Stimulated activated CD8-positive, alpha-beta memory T cell treated with anti-CD3 and anti-CD28 coated beads, Interleukin-2, amount 100 ng/mL, for 48 hours (primary cell): ENCODE results near the gene GHR.
"Not testable (repeated sequence)": the region's sequence is repeated elsewhere in the genome, so short reads cannot be mapped to it uniquely, and the experiment has no call there.

Experiments
- DNase-seq, 2 donors: peaks; one replicate each; pipeline ENCODE4 v3.0.0-alpha.2; 2020; ENCODE audit warnings: low read depth in 2 of 2

Gene GHR

DNA sequence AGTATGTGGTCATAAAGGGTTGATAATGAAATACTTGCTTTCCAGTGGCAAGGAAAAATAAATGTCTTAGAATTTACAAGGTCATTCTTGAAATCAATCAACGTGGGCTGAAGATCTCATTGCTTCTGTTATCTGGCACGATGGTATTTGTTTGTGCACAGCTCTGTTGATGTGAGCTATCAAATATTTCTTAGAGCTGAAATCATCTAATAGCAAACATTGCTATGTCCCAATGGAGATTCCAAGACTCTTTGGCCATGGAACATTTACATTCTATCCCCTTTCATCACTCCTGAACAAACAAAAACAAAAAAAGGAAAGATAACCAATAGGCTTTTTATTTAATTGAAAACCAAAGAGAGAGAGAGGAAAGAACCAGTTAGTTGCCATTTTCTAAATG, 221.9 kb downstream of the GHR start:
- DNase-seq, result no peak

DNA sequence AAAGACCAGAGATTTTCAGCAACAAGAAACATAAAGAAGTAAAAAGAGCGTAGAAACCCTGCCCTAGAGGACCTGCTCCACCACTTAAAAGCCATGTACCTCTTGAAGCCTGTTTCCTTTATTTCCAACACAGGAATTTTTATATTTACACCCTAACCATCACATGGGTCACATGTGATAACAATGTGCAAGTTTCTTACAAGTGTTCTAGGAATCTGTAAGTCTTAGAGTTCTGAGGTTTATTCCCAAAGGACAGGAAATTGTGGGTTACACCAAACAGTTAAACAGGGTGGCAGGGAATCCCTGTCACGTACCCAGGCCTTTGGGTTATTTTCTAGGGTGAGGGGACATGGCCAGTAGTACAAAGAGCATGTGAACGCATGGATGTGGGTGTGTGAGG, 224.8 kb downstream of the GHR start:
- DNase-seq, result no peak

- DNase-seq, result no peak
Measured at GRCh38 chr5:42648915-42649314, 225.7 kb downstream of the GHR start.

DNA sequence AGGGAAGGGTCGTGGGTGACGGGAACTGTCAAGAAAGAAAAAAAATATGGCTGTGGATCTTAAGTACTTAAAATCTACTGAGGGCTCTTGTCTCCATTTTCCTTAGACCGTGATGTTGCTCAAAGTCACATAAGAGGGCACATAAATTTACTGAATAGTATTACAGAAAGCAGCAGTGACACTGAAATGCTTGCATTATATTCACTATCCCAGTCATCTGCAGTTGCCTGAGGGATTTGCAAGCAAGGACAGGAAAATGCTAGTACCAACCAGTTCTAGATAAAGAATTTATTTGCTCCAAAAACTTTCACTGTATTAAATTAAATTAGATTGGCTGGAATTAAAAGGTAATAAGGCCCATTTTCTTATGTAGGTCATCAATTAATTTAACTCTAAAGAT, 226.8 kb downstream of the GHR start:
- no peak for DNase-seq

DNA sequence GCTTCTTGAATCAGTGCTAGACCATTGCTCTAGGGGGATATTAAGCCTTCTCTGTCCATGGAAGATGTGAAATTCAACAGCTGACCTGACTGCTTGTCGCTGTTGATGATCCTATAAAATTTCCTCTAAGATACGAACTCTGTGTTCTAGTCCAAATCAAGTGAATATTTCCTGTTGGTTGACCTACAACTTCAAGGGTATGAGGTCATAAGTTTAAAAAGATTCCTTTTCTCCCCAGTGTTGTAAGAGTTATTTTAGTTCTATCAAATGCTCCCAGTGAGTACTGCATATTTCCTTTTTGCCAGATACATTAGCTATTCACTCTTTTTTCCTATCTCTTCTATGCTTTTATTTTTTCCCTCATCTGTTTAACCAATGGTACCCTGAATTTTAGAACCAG, 230.5 kb downstream of the GHR start:
- DNase-seq, result no peak

DNA sequence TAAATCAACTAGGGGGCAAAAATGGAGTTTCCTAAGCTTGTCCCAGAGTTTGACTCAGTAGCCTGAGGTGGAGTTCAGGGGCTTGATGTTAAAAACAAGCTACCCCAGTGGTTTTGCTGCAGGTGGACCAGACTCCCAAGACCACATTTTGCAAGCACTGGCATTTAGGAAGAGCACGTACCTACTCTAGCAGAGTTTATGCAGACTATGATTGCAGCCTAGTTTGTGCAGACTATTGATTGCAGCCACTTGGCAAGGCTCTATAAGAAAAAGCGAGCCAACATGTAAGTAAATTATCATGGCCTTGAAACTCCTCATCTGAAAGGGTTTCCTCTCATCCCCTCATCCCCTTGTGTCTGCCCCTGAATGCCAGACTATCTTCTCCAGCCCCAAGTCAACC, 231.4 kb downstream of the GHR start:
- DNase-seq, result no peak

- no peak for DNase-seq
Measured at GRCh38 chr5:42655982-42656650, 232.9 kb downstream of the GHR start.

- no peak for DNase-seq
Measured at GRCh38 chr5:42656651-42657015, 233.4 kb downstream of the GHR start.

- not testable (repeated sequence) for DNase-seq
Measured at GRCh38 chr5:42659869-42660268, 236.6 kb downstream of the GHR start.

- DNase-seq, result no peak
Measured at GRCh38 chr5:42665857-42666256, 242.6 kb downstream of the GHR start.

DNA sequence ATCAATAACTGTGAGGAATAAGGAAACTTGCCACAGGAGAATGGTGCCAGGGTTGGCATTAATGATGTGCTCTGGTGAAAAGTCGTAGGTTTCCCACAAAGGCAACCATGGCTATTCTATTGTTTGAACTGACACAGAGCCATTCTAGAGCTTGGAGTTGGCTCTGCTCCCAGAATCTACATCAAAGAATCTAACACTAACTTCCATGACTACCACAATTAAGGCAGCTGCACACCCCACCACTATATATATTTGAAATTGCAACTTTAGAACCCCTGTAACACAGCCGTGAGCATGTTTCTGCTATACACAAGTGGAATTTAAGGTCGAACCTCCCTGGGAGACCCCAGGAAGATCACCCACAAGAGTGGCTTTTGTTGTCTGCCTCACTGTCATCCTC, 243.6 kb downstream of the GHR start:
- no peak for DNase-seq

DNA sequence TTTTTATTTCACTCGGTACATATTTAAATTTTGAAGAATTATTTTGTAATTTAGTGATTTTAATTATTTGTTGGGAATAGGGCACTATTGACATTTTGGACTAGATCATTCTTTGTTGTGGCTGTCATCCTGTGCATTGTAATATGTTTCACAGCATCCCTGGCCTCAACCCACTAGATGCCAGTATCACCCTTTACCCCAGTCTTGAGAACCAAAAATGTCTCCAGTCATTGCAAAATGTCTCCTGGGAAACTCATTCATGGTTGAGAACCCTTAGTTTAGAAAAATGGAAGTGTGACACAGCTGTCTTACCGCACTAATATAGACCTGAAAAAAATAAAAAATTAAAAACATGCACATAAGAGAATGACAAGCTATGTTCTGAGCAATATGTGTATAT, 245.0 kb downstream of the GHR start:
- no peak for DNase-seq

- no peak for DNase-seq
Measured at GRCh38 chr5:42672925-42673324, 249.7 kb downstream of the GHR start.

GRCh38 chr5:42675602-42676001, 252.4 kb downstream of the GHR start:
- DNase-seq, result no peak

GRCh38 chr5:42676362-42676761, 253.1 kb downstream of the GHR start:
- DNase-seq, result no peak

DNA sequence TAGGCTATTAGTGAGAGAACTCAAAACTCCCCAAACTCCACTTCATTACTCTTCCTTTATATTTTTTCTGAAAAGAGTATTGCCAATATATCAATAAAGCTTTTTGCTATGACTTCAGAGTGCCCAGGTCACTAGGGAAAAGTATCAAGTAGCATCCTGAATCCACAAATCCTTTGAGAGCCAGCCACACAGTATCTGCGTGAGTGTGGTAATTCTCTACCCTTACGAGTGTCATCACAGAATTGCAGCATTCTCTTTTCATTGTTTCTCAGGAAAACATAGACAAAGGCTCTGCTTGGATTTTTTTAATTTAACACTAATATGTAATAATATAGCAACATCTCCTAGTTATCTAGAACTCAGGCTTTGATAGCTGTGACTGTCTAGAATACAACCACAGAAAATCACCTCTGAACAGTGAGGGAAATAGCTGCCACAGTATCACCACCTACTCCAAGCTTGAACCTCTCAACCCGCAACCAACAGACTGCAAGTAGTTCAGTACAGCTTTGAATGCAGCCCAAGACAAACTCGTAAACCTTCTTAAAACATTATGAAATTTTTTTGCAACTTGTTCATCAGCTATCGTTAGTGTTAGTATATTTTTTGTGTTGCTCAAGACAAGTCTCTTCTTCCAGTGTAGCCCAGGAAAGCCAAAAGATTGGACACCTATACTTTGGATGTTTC, 254.1 kb downstream of the GHR start:
- no peak for DNase-seq

GRCh38 chr5:42680046-42680445, 256.8 kb downstream of the GHR start:
- DNase-seq, result no peak

DNA sequence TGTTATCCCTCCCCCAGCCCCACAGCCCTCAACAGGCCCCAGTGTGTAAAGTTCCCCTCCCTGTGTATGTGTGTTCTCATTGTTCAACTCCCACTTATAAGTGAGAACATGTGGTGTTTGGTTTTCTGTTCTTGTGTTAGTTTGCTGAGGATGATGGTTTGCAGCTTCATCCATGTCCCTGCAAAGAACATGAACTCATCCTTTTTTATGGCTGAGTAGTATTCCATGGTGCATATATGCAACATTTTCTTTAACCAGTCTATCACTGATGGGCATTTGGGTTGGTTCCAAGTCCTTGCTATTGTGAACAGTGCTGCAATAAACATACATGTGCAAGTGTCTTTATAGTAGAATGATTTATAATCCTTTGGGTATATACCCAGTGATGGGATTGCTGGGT, 261.8 kb downstream of the GHR start:
- DNase-seq, result not testable (repeated sequence)

DNA sequence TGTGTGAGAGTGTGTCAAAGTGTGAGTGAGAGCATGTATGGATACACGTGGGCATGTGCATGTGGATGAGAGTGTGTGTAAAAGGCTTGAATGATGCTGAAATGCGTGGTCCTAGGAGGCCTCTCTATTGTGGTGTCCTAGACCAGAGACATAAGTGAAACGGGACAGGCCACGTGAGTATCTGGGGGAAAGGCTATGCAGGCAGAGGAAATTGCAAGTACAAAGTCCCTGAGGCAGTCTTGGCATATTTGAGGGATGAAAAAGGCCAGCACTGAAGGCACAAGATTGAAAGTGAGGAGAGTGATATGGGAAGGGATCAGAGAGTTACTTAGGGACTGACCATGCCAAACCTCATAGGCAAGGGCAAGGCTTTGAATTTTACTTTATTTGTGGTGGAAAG, 266.2 kb downstream of the GHR start:
- DNase-seq, result no peak

GRCh38 chr5:42691413-42691937, 268.2 kb downstream of the GHR start:
- no peak for DNase-seq

- no peak for DNase-seq
Measured at GRCh38 chr5:42701351-42702059, 278.3 kb downstream of the GHR start.

DNA sequence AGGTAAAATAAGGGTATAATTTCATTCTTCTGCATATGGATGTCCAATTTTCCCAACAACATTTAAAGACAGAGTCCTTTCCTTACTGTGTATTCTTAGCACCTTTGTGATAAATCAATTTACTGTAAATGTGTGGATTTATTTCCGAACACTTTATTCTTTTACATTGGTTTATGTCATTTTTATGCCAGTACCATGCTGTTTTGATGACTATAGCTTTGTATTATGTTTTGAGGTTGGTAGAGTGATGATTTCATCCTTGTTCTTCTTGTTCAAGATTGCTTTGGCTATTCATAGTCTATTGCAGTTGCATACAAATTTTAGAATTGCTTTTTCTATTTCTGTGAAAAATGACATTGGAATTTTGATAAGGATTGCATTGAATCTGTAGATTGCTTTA, 280.0 kb downstream of the GHR start:
- no peak for DNase-seq

DNA sequence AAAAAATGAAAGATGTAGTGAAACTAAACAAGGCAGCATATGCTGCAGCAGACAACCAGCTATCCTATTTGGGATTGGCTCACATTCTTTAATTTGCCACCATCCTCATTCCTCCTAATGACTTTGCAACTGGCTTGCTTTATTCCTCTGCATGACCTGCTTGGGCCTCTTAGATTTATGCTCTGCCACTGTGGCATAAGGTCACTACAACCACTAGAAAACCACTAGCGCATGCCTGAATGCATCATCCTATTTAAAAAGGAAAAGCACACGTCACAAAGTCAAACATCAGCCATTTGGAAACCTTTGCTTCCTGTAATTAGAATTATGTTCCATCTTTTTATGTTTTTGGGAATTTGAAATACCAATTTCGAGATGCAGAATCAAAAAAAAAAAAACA, 292.5 kb downstream of the GHR start:
- no peak for DNase-seq
